HG03354 (cell line): ENCODE data around the gene C11orf58.

Source experiments
- ATAC-seq: cut with Tn5 transposase; IDR thresholded peaks from one replicate; pipeline ENCODE4 v1.9.1; 2021; ENCODE audit warnings: mild to moderate bottlenecking; ENCODE audit not compliant: unreplicated experiment, poor library complexity, severe bottlenecking

The C11orf58 gene

GRCh38 chr11:16764888-16765287, 26.4 kb downstream of the C11orf58 start:
- ATAC-seq, result no peak

- ATAC-seq, result no peak
These were observed 28.7 kb downstream of the C11orf58 start for GRCh38 chr11:16767137-16767536.

- no peak for ATAC-seq
These were observed 29.5 kb downstream of the C11orf58 start for GRCh38 chr11:16767957-16768356.

GRCh38 chr11:16769386-16769785, 30.9 kb downstream of the C11orf58 start:
- ATAC-seq, result no peak

GRCh38 chr11:16770016-16770415, 31.6 kb downstream of the C11orf58 start:
- ATAC-seq, result no peak

GRCh38 chr11:16771350-16772140, 33.1 kb downstream of the C11orf58 start:
- ATAC-seq, result no peak

GRCh38 chr11:16772141-16772512, 33.7 kb downstream of the C11orf58 start:
- no peak for ATAC-seq

- no peak for ATAC-seq
These were observed 35.8 kb downstream of the C11orf58 start for GRCh38 chr11:16773981-16774935.

GRCh38 chr11:16774936-16775613, 36.6 kb downstream of the C11orf58 start:
- no peak for ATAC-seq

GRCh38 chr11:16775614-16776283, 37.3 kb downstream of the C11orf58 start:
- ATAC-seq, result no peak

- no peak for ATAC-seq
These were observed 38.5 kb downstream of the C11orf58 start for GRCh38 chr11:16776711-16777612.

GRCh38 chr11:16777613-16777975, 39.1 kb downstream of the C11orf58 start:
- no peak for ATAC-seq

- no peak for ATAC-seq
These were observed 39.8 kb downstream of the C11orf58 start for GRCh38 chr11:16778286-16778685.

- ATAC-seq, result no peak
These were observed 40.4 kb downstream of the C11orf58 start for GRCh38 chr11:16778876-16779275.

GRCh38 chr11:16779436-16779835, 41.0 kb downstream of the C11orf58 start:
- ATAC-seq, result no peak

GRCh38 chr11:16780146-16780545, 41.7 kb downstream of the C11orf58 start:
- no peak for ATAC-seq

- ATAC-seq, result no peak
These were observed 42.5 kb downstream of the C11orf58 start for GRCh38 chr11:16780698-16781550.
